Mucosa of descending colon (tissue), 3 donors: Measurements from ENCODE around the gene NFATC4. TPM values are rescaled to one million over a fixed set of nuclear protein-coding genes. Genes with fewer than 3 reads are reported as not detected.

Experiments used
- ATAC-seq: fragments of 200-7000 bp; cut with Tn5 transposase; one replicate; pipeline ENCODE4 v1.9.1; 2020; ENCODE audit warnings: mild to moderate bottlenecking, moderate library complexity
- DNase-seq, 3 donors: peaks; one replicate each; pipeline ENCODE4 v3.0.0-alpha.2; 2020
- H3K36me3 ChIP-seq: fragments of 200-600 bp; one replicate; pipeline ENCODE4 v1.8.0; 2021; ENCODE audit warnings: low read depth, mild to moderate bottlenecking
- H3K4me1 ChIP-seq: fragments of 200-600 bp; one replicate; pipeline ENCODE4 v1.8.0; 2021; ENCODE audit warnings: low read depth, mild to moderate bottlenecking
- H3K4me3 ChIP-seq: fragments of 200-600 bp; one replicate; pipeline ENCODE4 v1.8.0; 2021; ENCODE audit warnings: mild to moderate bottlenecking
- H3K9me3 ChIP-seq: fragments of 200-600 bp; one replicate; pipeline ENCODE4 v1.8.0; 2021; ENCODE audit warnings: mild to moderate bottlenecking
- intact Hi-C, 2 donors: fragments of 100-400 bp; cut with DNase I in 1 of 2; cut with micrococcal nuclease in 1 of 2; formaldehyde crosslinking; loops; one replicate each; pipeline versions ENCODE4 v1.11.0 to v1.11.1; 2022; cut with DNase I, micrococcal nuclease
- total RNA-seq, 3 donors: library from RNA; stranded (reverse); fragmentation: NEBNext Ultra II Directional in 2 of 3; extraction: Animal tissue kit (Norgen Biotek cat#: 25700) in 2 of 3; gene quantifications; one replicate each; pipeline versions ENCODE4 v1.2.1 to v1.2.4, GENCODE V29; 2021 to 2023
- TF ChIP-seq, protein P1 (sequence below): fragments of 200-600 bp; IDR thresholded peaks from one replicate; pipeline ENCODE4 v1.8.0; 2022; ENCODE audit warnings: antibody characterized with exemption, mild to moderate bottlenecking
- donor health status: DM: no; HTN: no; CAD: no; lungs with moderate emphysema.
- donor health status: DM: no; HTN: no; CAD: no.
- donor health status: DM: no; HTN: yes; CAD: no.

NFATC4 gene
- total RNA-seq, 3 donors from 2014 or later = 11.9 to 112 (median 25.2) TPM

DNA sequence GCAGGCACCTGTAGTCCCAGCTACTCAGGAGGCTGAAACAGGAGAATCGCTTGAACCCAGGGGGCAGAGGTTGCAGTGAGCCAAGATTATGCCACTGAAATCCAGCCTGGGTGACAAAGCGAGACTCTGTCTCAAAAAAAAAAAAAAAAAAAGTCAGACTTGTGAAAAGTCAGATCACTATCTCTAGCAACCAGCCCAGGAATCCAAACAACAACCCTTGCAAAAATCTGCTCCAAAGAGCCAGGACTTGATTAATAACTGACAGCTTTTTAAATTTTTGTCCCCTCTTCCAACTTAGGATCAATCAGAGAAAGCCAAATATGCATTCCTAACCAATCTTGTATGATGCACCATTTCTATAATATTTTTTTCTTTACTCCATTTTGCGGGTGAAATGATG is 7.7 kb upstream of the NFATC4 start:
- Histone ChIP-seq H3K4me3 (no peak overlapping the region), H3K9me3 (no peaks in the 10 kb centered on the region), H3K36me3 (no peaks in the 10 kb centered on the region), H3K4me1 (no peaks in the 10 kb centered on the region)
- ATAC-seq = no peak
- DNase-seq = no peak
- TF ChIP-seq, protein P1, sequence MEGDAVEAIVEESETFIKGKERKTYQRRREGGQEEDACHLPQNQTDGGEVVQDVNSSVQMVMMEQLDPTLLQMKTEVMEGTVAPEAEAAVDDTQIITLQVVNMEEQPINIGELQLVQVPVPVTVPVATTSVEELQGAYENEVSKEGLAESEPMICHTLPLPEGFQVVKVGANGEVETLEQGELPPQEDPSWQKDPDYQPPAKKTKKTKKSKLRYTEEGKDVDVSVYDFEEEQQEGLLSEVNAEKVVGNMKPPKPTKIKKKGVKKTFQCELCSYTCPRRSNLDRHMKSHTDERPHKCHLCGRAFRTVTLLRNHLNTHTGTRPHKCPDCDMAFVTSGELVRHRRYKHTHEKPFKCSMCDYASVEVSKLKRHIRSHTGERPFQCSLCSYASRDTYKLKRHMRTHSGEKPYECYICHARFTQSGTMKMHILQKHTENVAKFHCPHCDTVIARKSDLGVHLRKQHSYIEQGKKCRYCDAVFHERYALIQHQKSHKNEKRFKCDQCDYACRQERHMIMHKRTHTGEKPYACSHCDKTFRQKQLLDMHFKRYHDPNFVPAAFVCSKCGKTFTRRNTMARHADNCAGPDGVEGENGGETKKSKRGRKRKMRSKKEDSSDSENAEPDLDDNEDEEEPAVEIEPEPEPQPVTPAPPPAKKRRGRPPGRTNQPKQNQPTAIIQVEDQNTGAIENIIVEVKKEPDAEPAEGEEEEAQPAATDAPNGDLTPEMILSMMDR = no peak
- intact Hi-C loops = no loop called here

DNA sequence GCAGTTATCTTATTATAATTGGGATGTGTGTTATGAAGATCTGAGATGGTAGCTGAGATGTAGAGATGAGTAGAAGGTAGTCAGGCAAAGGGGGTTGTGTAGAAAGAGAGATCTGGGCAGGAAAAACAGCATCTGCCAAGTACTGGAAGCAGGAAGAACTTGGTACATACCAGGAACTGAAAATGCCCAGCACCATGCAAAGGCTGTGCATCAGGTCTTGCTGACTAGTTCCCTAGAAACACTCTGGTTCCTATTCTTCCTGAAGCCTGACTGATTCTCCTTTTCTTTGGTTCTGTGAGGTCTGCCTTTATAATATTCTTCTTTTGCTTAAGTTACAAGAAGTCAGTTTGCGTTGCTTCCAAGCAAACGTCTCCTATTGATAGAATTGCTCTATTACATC is 6.7 kb upstream of the NFATC4 start:
- no peaks in the 10 kb centered on the region for H3K4me1 ChIP-seq
- H3K4me3 ChIP-seq = no peak overlapping the region
- TF ChIP-seq, protein P1 = no peak
- H3K36me3 ChIP-seq = no peaks in the 10 kb centered on the region
- intact Hi-C loops = no loop called here
- H3K9me3 ChIP-seq = no peaks in the 10 kb centered on the region
- DNase-seq = no peak
- ATAC-seq = no peak

DNA sequence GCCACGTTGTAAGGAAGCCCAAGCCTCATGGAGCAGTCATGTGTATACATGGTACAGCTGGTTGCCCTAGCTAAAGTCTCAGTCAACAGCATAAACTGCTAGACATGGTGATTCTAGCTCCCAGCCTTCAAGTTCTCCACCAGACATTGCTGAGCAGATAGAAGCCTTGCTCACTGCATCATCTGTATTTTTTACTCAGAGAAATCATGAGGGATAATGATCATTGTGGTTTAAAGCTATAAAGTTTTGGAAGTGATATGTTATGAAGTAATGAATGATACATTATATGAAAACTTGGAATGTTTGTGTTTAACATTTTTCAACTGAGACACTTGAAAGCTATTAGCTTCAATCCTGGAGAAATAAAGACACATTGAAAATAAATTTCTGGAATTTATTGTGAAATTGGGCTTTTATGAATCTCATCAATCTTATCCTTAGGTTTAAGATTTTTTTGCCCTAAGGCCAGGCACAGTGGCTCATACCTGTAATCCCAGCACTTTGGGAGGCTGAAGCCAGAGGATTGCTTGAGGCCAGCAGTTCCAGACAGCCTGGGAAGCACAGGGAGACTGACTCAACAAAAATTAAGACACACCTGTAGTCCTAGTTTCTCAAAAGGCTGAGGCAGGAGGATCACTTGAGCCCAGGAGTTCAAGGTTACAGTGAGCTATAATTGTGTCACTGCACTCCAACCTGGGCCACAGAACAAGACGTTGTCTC is 5.6 kb upstream of the NFATC4 start:
- ATAC-seq = no peak
- intact Hi-C loops = no loop called here
- no peaks in the 10 kb centered on the region for H3K36me3 ChIP-seq
- no peak overlapping the region for H3K4me3 ChIP-seq
- no peak for DNase-seq
- H3K4me1 ChIP-seq = peaks cover 2% of the 10 kb centered on the region
- TF ChIP-seq, protein P1 = no peak
- no peaks in the 10 kb centered on the region for H3K9me3 ChIP-seq

DNA sequence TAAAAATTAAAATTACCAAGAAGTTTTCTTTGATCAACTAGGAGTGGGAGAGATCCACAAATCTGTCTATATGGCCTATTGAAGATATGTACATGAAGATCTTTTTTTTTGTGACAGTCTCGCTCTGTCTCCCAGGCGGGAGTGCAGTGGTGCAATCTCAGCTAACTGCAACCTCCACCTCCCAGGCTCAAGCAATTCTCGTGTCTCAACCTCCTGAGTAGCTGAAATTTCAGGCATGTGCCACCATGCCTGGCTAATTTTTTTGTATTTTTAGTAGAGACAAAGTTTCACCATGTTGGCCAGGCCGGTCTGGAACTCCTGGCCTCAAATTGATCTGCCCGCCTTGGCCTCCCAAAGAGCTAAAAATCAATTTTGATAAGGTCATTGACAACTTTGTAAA is 4.6 kb upstream of the NFATC4 start:
- DNase-seq (no peak), ATAC-seq (no peak)
- Histone ChIP-seq H3K36me3 (no peaks in the 10 kb centered on the region), H3K9me3 (no peaks in the 10 kb centered on the region), H3K4me1 (peaks cover 5% of the 10 kb centered on the region), H3K4me3 (no peak overlapping the region)
- intact Hi-C loops = no loop called here
- TF ChIP-seq, protein P1 = no peak

DNA sequence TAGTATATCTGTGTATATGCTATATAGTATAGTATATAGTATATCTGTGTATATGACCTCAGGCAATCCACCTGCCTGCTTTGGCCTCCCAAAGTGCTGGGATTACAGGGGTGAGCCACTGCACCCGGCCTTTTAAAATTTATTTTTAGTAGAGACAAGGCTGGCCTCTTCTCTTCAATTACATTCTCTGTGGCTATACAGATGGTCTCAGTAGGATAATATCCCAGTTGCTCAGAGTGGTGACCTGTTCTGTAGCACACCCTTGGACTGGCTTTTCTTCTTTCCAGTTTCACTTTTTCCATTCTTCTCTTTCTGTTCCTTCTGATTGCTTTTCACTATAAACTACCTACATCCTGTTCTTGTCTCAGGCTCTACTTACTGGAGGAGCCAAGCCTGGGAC is 3.1 kb upstream of the NFATC4 start:
- TF ChIP-seq, protein P1 = no peak
- Histone ChIP-seq H3K36me3 (no peaks in the 10 kb centered on the region), H3K9me3 (no peaks in the 10 kb centered on the region), H3K4me1 (peaks cover 5% of the 10 kb centered on the region), H3K4me3 (no peak overlapping the region)
- intact Hi-C loops = loop anchor here (5.0 kb wide), 2 partner anchors 33 to 67 kb away; no protein-coding TSS in a partner anchor
- no peak for DNase-seq
- no peak for ATAC-seq
